Gastroesophageal sphincter (tissue), 3 donors: ENCODE results near the gene DISC1.
"Not testable (repeated sequence)": the region's sequence is repeated elsewhere in the genome, so short reads cannot be mapped to it uniquely, and the experiment has no call there.

Experiments used
- EP300 ChIP-seq: sonication (generic); formaldehyde crosslinking; IDR thresholded peaks from one replicate; pipeline ENCODE4 v1.6.1; 2017; ENCODE audit warnings: antibody characterized with exemption, mild to moderate bottlenecking
- POLR2A ChIP-seq, 2 donors: fragments of 450-650 bp; IDR thresholded peaks; one replicate each; pipeline ENCODE4 v1.6.1; 2017; ENCODE audit warnings: antibody characterized with exemption in 2 of 2, mild to moderate bottlenecking in 2 of 2, moderate library complexity in 1 of 2
- POLR2AphosphoS5 ChIP-seq: sonication (generic); formaldehyde crosslinking; IDR thresholded peaks from one replicate; pipeline ENCODE4 v1.6.1; 2017; ENCODE audit warnings: antibody characterized with exemption
- TF ChIP-seq, protein P1 (sequence below), 4 experiments: fragments of 200-600 bp in 2 of 4; fragments of 450-650 bp in 2 of 4; sonication (generic) in 1 of 4; IDR thresholded peaks; one replicate each; pipeline ENCODE4 v1.5.1; 2017 to 2019; ENCODE audit warnings: antibody characterized with exemption in 4 of 4, mild to moderate bottlenecking in 2 of 4, moderate library complexity in 2 of 4

DNA sequence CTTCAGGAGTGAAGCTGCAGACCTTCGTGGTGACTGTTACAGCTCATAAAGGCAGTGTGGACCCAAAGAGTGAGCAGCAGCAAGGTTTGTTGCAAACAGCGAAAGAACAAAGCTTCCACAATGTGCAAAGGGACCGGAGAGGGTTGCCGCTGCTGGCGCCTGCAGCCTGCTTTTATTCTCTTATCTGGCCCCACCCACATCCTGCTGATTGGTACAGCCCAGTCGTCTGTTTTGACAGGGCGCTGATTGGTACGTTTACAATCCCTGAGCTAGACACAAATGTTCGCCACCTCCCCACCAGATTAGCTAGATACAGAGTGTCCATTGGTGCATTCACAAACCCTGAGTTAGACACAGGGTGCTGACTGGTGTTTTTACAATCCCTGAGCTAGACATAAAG is 14.9 kb downstream of the DISC1 start:
- TF ChIP-seq, protein P1, sequence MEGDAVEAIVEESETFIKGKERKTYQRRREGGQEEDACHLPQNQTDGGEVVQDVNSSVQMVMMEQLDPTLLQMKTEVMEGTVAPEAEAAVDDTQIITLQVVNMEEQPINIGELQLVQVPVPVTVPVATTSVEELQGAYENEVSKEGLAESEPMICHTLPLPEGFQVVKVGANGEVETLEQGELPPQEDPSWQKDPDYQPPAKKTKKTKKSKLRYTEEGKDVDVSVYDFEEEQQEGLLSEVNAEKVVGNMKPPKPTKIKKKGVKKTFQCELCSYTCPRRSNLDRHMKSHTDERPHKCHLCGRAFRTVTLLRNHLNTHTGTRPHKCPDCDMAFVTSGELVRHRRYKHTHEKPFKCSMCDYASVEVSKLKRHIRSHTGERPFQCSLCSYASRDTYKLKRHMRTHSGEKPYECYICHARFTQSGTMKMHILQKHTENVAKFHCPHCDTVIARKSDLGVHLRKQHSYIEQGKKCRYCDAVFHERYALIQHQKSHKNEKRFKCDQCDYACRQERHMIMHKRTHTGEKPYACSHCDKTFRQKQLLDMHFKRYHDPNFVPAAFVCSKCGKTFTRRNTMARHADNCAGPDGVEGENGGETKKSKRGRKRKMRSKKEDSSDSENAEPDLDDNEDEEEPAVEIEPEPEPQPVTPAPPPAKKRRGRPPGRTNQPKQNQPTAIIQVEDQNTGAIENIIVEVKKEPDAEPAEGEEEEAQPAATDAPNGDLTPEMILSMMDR (IDR thresholded peaks at IDR 0.05), result not testable (repeated sequence)
- TF ChIP-seq POLR2A (IDR thresholded peaks at IDR 0.05); EP300; POLR2AphosphoS5: not testable (repeated sequence)
